ENCODE measurements around the gene CMBL. TPM values are rescaled to one million over a fixed set of nuclear protein-coding genes. Genes with fewer than 3 reads are reported as not detected.

CMBL gene
- total RNA-seq, 1 donor from 2014 or later: 5.9 TPM

DNA sequence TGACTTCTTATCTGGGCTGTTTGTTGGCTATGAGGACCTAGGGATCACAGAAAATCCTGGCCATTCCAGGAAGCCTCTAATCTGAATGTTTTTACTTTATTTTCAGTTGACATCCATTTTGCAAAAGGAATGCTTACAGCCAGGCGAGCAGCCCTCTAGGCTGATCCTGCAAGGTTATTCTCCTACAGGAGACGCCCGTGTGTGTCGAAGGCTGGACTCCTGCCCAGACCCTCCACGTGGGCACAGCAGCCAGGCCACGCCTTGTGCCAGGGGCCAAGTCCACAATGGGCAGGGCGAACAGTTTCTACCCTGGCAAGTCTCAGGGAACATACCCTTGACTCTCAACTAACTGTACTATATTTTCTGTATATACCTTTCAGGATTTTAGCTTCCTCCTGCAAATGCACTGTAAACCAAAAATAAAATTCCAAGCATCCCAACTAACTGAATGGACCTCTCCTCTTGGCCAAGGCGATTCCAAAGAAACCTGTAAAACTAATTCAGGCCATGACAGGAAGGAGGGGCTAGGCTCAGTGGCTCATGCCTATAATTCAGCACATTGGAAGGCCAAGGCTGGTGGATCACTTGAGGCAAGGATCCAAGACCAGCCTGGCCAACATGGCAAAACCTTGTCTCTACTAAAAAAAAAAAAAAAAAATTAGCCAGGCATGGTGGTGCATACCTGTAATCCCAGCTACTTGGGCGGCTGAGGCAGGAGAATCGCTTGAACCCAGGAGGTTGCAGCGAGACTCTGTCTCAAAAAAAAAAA lies 5.7 kb downstream of the CMBL start:
- DNase-seq (ENCODE audit: extremely low spot score in 2 of 2): no peak
- intact Hi-C loops (cut with DNase I): no loop called here
- Histone ChIP-seq H3K4me1 (peaks cover 14% of the 10 kb centered on the region), H3K27me3 (no peaks in the 10 kb centered on the region), H3K27ac (no peak overlapping the region), H3K9me3 (no peaks in the 10 kb centered on the region), H3K4me3 (no peak overlapping the region), H3K36me3 (no peaks in the 10 kb centered on the region)
- TF ChIP-seq POLR2A (IDR thresholded peaks at IDR 0.05) (no peak), POLR2AphosphoS5 (IDR thresholded peaks at IDR 0.05; ENCODE audit: insufficient read depth in 1 of 2, low read depth in 1 of 2) (no peak)
- TF ChIP-seq, protein P1, sequence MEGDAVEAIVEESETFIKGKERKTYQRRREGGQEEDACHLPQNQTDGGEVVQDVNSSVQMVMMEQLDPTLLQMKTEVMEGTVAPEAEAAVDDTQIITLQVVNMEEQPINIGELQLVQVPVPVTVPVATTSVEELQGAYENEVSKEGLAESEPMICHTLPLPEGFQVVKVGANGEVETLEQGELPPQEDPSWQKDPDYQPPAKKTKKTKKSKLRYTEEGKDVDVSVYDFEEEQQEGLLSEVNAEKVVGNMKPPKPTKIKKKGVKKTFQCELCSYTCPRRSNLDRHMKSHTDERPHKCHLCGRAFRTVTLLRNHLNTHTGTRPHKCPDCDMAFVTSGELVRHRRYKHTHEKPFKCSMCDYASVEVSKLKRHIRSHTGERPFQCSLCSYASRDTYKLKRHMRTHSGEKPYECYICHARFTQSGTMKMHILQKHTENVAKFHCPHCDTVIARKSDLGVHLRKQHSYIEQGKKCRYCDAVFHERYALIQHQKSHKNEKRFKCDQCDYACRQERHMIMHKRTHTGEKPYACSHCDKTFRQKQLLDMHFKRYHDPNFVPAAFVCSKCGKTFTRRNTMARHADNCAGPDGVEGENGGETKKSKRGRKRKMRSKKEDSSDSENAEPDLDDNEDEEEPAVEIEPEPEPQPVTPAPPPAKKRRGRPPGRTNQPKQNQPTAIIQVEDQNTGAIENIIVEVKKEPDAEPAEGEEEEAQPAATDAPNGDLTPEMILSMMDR (IDR thresholded peaks at IDR 0.05): no peak

DNA sequence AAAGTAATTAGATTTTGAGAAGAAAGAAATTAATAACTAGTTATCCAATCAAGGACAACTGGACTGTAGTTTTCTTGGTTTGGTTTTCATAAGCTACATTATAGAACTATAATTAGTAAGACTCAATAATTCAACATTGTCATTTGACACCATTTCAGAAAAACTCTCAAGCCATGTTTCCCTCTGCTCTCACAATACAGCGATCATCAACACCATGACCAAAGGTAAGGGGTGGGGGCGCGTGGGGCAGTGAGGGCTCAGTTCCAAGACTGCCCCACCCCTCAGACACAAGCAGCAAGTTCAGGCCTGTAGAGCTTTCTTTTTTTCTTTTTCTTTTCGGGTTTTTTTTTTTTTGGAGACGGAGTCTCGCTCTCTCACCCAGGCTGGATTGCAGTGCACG lies 6.4 kb downstream of the CMBL start:
- intact Hi-C loops (cut with DNase I): no loop called here
- Histone ChIP-seq H3K4me1 (peaks cover 6% of the 10 kb centered on the region), H3K36me3 (no peaks in the 10 kb centered on the region), H3K27me3 (no peaks in the 10 kb centered on the region), H3K27ac (no peak overlapping the region), H3K9me3 (no peaks in the 10 kb centered on the region), H3K4me3 (no peak overlapping the region)
- no peak for TF ChIP-seq POLR2A (IDR thresholded peaks at IDR 0.05)
- TF ChIP-seq, protein P1 (IDR thresholded peaks at IDR 0.05): no peak
- no peak for TF ChIP-seq POLR2AphosphoS5 (IDR thresholded peaks at IDR 0.05; ENCODE audit: insufficient read depth in 1 of 2, low read depth in 1 of 2)
- no peak for DNase-seq (ENCODE audit: extremely low spot score in 2 of 2)

DNA sequence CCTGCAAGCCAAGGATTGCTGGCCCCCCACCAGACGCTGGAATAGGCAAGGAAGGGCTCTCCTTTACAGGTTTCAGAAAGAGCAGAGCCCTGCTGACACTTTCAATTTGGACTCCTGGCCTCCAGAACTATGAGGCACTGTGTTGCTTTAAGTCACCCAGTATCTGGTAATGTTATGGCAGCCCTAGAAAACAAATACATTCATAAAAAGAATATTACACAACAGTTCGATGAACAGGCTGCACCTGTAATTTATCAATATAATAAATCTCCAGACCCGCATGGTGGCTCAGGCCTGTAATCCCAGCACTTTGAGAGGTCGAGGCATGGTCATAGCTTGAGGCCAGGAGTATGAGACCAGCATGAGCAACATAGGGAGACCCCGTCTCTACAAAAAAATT lies 7.5 kb downstream of the CMBL start:
- Histone ChIP-seq H3K4me1 (no peaks in the 10 kb centered on the region), H3K27ac (no peak overlapping the region)
- TF ChIP-seq POLR2AphosphoS5 (IDR thresholded peaks at IDR 0.05; ENCODE audit: insufficient read depth in 1 of 2, low read depth in 1 of 2) (no peak), POLR2A (IDR thresholded peaks at IDR 0.05) (no peak)
- TF ChIP-seq, protein P1 (IDR thresholded peaks at IDR 0.05): no peak

DNA sequence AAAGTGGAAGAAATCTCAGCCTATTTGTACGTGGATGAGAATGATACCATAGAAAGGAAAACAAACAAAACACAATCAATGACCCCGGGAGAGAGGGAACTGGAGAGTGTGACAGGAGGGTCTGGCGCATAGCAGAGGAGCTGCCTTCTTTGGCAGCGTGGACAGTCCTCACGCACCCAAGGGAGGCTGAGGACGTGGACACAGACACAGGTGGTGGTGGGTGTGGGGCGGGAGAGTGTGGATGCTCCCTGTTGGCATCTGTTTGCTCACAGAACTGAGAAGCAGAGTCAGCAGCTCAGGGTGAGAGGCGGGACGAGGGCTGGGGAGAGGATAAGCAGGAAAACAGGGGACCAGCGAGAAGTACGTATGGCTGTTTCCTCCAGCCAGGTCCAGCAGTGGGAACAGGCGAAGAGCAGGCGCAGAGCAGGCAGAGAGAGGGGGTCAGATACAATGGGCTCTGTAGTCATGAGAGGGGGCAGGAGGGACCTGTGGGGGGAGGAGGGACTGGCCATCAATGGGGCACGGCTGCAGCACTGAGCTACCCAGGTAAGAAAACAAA lies 10.0 kb downstream of the CMBL start:
- TF ChIP-seq, protein P1 (IDR thresholded peaks at IDR 0.05): no peak
- no peak for TF ChIP-seq POLR2AphosphoS5 (IDR thresholded peaks at IDR 0.05; ENCODE audit: insufficient read depth in 1 of 2, low read depth in 1 of 2)
- no peak for TF ChIP-seq POLR2A (IDR thresholded peaks at IDR 0.05)
- intact Hi-C loops (cut with DNase I): no loop called here
- H3K27me3 ChIP-seq: no peaks in the 10 kb centered on the region
- H3K27ac ChIP-seq: no peak overlapping the region
- H3K4me1 ChIP-seq: no peaks in the 10 kb centered on the region
- H3K36me3 ChIP-seq: no peaks in the 10 kb centered on the region
- H3K9me3 ChIP-seq: no peaks in the 10 kb centered on the region
- no peak for DNase-seq (ENCODE audit: extremely low spot score in 2 of 2)
- no peak overlapping the region for H3K4me3 ChIP-seq

More for the DNA sequence above, 7.5 kb downstream of the CMBL start:
- no peak overlapping the region for H3K4me3 ChIP-seq
- no peaks in the 10 kb centered on the region for H3K27me3 ChIP-seq
- H3K36me3 ChIP-seq: no peaks in the 10 kb centered on the region
- DNase-seq (ENCODE audit: extremely low spot score in 2 of 2): no peak
- intact Hi-C loops (cut with DNase I): no loop called here
- no peaks in the 10 kb centered on the region for H3K9me3 ChIP-seq

Data from vagina (tissue), 2 donors.